Thyroid gland (tissue), 4 donors: ENCODE data around the gene ARPP21.

Source experiments
- POLR2A ChIP-seq, 2 donors: fragments of 450-650 bp; IDR thresholded peaks; one replicate each; pipeline ENCODE4 v1.6.1; 2017; ENCODE audit warnings: antibody characterized with exemption in 2 of 2, mild to moderate bottlenecking in 2 of 2, moderate library complexity in 1 of 2
- TF ChIP-seq, protein P1 (sequence below), 6 experiments: fragments of 200-600 bp in 3 of 6; fragments of 450-650 bp in 3 of 6; sonication (generic) in 3 of 6; IDR thresholded peaks; one replicate each; pipeline ENCODE4 v1.5.1; 2016 to 2019; ENCODE audit warnings: antibody characterized with exemption in 6 of 6, mild to moderate bottlenecking in 2 of 6, inconsistent platforms in 1 of 6, moderate library complexity in 1 of 6

DNA sequence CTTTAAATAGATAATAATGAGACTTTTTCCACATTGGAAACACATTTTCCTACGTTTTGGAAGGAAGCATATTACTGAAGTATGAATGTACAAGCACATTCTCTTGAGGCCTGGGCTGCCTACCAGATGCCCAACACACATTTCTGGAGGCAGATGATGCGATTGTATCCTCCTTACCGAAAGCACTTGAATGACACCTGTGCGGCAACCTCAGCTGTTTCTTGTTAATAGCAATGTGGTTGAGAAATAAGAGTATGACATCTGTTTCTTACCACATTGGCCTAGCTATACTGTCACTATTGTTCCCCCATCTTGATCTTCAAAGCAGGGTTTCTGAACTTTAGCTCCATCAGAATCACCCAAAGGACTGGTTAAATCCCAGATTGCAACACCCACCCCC lies 84.8 kb downstream of the ARPP21 start:
- TF ChIP-seq, protein P1, sequence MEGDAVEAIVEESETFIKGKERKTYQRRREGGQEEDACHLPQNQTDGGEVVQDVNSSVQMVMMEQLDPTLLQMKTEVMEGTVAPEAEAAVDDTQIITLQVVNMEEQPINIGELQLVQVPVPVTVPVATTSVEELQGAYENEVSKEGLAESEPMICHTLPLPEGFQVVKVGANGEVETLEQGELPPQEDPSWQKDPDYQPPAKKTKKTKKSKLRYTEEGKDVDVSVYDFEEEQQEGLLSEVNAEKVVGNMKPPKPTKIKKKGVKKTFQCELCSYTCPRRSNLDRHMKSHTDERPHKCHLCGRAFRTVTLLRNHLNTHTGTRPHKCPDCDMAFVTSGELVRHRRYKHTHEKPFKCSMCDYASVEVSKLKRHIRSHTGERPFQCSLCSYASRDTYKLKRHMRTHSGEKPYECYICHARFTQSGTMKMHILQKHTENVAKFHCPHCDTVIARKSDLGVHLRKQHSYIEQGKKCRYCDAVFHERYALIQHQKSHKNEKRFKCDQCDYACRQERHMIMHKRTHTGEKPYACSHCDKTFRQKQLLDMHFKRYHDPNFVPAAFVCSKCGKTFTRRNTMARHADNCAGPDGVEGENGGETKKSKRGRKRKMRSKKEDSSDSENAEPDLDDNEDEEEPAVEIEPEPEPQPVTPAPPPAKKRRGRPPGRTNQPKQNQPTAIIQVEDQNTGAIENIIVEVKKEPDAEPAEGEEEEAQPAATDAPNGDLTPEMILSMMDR (IDR thresholded peaks at IDR 0.05) = no peak
- TF ChIP-seq POLR2A (IDR thresholded peaks at IDR 0.05) = no peak
